ENCODE measurements around the gene LRRK1. TPM values are rescaled to one million over a fixed set of nuclear protein-coding genes. Genes with fewer than 3 reads are reported as not detected.

LRRK1 gene
- total RNA-seq, 4 donors from 2014 or later = 14.1 to 31.5 (median 16.8) TPM

DNA sequence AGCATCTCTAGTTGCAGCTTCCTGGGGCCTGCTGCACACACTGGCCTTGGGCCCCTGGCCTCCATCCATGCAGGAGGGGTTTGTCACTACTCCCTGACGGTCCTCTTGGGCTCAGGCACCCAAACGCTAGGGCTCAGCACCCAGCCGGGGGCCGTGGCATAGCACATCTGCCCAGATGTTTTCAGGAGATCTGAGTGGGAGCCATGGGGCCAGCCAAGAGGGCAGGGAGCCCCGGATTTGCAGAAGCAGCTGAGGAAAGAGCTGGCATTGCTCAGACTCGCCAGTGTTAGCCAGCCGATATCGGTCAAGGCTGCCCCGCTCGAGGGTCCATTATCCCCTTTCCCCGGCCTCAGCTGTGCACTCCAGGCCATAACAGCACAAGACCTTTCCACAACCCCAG, 41.0 kb upstream of the LRRK1 start:
- Histone ChIP-seq H3K27ac (no peak overlapping the region), H3K36me3 (no peaks in the 10 kb centered on the region), H3K9me3 (no peaks in the 10 kb centered on the region), H3K4me3 (no peak overlapping the region), H3K4me1 (peaks cover 0 to 17% (median 2%) of the 10 kb centered on the region in 4 donors), H3K27me3 (peaks cover 0 to 29% of the 10 kb centered on the region in 2 donors)
- WGBS, 2 donors = 50 to 88% methylated on average over 1 to 11 of the region's 11 CpGs
- no peak for DNase-seq (ENCODE audit: low spot score in 2 of 2)
- TF ChIP-seq, protein P1, sequence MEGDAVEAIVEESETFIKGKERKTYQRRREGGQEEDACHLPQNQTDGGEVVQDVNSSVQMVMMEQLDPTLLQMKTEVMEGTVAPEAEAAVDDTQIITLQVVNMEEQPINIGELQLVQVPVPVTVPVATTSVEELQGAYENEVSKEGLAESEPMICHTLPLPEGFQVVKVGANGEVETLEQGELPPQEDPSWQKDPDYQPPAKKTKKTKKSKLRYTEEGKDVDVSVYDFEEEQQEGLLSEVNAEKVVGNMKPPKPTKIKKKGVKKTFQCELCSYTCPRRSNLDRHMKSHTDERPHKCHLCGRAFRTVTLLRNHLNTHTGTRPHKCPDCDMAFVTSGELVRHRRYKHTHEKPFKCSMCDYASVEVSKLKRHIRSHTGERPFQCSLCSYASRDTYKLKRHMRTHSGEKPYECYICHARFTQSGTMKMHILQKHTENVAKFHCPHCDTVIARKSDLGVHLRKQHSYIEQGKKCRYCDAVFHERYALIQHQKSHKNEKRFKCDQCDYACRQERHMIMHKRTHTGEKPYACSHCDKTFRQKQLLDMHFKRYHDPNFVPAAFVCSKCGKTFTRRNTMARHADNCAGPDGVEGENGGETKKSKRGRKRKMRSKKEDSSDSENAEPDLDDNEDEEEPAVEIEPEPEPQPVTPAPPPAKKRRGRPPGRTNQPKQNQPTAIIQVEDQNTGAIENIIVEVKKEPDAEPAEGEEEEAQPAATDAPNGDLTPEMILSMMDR (IDR thresholded peaks at IDR 0.05) = no peak
- no peak for TF ChIP-seq EP300 (IDR thresholded peaks at IDR 0.05)
- TF ChIP-seq POLR2A (IDR thresholded peaks at IDR 0.05) = no peak

DNA sequence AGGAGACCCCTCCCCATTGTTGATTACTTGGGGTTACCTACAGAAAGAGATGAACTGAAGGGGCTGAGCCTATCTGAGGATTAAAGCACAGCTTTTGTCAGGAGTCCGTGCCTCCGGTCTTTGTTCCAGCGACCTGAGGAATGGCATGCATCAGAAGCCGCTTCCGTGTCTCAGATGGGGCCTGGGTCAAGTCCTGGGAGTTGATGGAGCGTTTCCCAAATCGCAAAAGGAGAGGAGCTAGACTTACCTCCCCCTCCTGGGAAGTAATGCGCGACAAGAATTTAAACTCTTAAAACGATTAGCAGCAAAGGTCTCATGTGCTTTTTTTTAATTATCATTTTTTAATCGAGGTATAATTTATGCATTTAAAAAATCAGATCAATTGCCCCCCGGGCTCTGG, 40.5 kb upstream of the LRRK1 start:
- no peak for DNase-seq (ENCODE audit: low spot score in 2 of 2)
- 46 to 49% methylated on average over 12 of the region's 12 CpGs for WGBS, 2 donors
- H3K36me3 ChIP-seq = no peaks in the 10 kb centered on the region
- H3K27ac ChIP-seq = no peak overlapping the region
- peaks cover 0 to 17% (median 2%) of the 10 kb centered on the region in 4 donors for H3K4me1 ChIP-seq
- H3K27me3 ChIP-seq = peaks cover 0 to 29% of the 10 kb centered on the region in 2 donors
- no peaks in the 10 kb centered on the region for H3K9me3 ChIP-seq
- peak overlapping the region in 3 of 4 donors; percentile 26 to 66 (median 50) for H3K4me3 ChIP-seq
- TF ChIP-seq, protein P1 (IDR thresholded peaks at IDR 0.05) = no peak
- TF ChIP-seq EP300 (IDR thresholded peaks at IDR 0.05) (no peak), POLR2A (IDR thresholded peaks at IDR 0.05) (no peak)

DNA sequence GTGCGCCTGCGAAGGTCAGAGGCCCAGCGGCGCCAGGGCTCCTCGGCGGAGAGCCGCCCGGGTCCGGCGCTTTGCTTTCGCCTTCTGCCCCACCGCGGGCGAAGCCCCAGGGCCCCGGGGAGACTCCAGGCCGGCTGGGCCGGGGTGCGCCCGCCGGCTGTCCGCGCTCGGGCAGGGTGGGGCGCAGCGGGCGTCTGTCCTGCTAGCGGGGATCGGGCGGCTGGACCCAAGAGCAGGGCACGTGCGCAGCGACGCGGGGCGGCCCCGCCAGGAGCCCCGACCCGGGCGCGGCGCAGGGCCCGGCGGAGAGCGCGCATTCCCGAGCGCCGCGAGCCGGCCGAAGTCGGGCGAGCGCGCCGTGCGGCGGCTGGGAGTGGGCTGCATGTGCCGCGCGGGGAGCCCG, 40.1 kb upstream of the LRRK1 start:
- TF ChIP-seq, protein P1 (IDR thresholded peaks at IDR 0.05) = no peak
- TF ChIP-seq POLR2A (IDR thresholded peaks at IDR 0.05) (no peak), EP300 (IDR thresholded peaks at IDR 0.05) (no peak)
- Histone ChIP-seq H3K4me1 (peaks cover 0 to 17% (median 2%) of the 10 kb centered on the region in 4 donors), H3K27ac (peak overlapping the region in 1 of 4 donors; percentile 33), H3K4me3 (peak overlapping the region in 3 of 4 donors; percentile 26 to 66 (median 50)), H3K27me3 (peaks cover 0 to 29% of the 10 kb centered on the region in 2 donors), H3K9me3 (no peaks in the 10 kb centered on the region), H3K36me3 (no peaks in the 10 kb centered on the region)
- 4 to 10% methylated on average over 14 to 23 of the region's 62 CpGs for WGBS, 2 donors
- DNase-seq (ENCODE audit: low spot score in 2 of 2) = no peak

DNA sequence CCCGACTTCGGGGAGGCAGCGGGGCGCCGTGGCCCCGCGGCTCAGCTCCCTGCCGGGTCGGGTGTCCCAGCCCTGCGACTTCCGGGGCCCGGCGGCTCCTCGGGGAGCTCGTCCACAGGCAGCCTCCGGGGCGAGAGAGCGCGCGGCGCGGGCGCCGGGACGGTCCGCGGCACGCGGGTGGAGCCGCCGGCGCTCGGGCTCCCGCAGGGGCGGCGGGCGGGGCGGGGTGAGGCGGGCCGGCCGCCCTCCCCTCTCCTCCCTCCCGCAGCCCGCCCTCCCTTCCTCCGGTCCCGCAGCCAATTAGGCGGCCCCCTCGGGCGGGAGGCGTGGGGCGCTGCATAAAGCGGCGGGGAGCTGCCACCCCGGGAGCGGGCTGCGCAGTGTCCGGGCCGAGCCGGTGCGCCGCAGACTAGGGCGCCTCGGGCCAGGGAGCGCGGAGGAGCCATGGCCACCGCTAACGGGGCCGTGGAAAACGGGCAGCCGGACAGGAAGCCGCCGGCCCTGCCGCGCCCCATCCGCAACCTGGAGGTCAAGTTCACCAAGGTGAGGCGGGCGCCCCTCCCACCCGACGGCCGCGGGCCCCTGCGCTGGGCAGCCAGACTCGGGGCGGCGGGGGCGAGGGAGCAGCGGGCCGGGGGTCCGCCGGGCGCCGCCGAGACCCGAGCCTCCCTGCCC, 39.6 kb upstream of the LRRK1 start, which contains the start of gene ALDH1A3:
ALDH1A3 (plus strand) TSS at position 368 of the 675 bp plus-strand sequence; CDS start at position 445, 77 bp downstream.
- Histone ChIP-seq H3K9me3 (no peaks in the 10 kb centered on the region), H3K27me3 (peaks cover 0 to 29% of the 10 kb centered on the region in 2 donors), H3K4me1 (peaks cover 0 to 17% (median 2%) of the 10 kb centered on the region in 4 donors), H3K4me3 (peak within 1 kb of the TSS; percentile 38 to 66 (median 48)), H3K36me3 (no peaks in the 10 kb centered on the region), H3K27ac (peak within 1 kb of the TSS in 3 of 4 donors; percentile 40 to 73 (median 56))
- peak; percentile 30 to 51 for TF ChIP-seq POLR2A (IDR thresholded peaks at IDR 0.05)
- TF ChIP-seq, protein P1 (IDR thresholded peaks at IDR 0.05) = no peak
- DNase-seq (ENCODE audit: low spot score in 2 of 2) = peak in 1 of 2 donors; percentile 35
- WGBS, 2 donors = 0% methylated on average over 18 of the region's 93 CpGs; no CpG with 5 or more reads in 1 of the 2 donors
